GM19468 (cell line): Measurements from ENCODE around the gene CNIH2.

Source experiments
- ATAC-seq: cut with Tn5 transposase; IDR thresholded peaks from one replicate; pipeline ENCODE4 v1.9.1; 2021; ENCODE audit warnings: mild to moderate bottlenecking, moderate library complexity, moderate number of reproducible peaks; ENCODE audit not compliant: unreplicated experiment; ENCODE audit errors: extremely low read depth

Gene CNIH2

GRCh38 chr11:66258473-66258893 is 19.5 kb upstream of the CNIH2 start:
- ATAC-seq: no peak

GRCh38 chr11:66259225-66259624 is 18.8 kb upstream of the CNIH2 start:
- ATAC-seq: no peak

GRCh38 chr11:66259956-66260355 is 18.0 kb upstream of the CNIH2 start:
- no peak for ATAC-seq

- ATAC-seq: no peak
These were observed 16.4 kb upstream of the CNIH2 start for GRCh38 chr11:66261578-66261977.

GRCh38 chr11:66262191-66262590 is 15.8 kb upstream of the CNIH2 start:
- ATAC-seq: no peak

GRCh38 chr11:66262696-66263095 is 15.3 kb upstream of the CNIH2 start:
- no peak for ATAC-seq

- no peak for ATAC-seq
These were observed 14.7 kb upstream of the CNIH2 start for GRCh38 chr11:66263231-66263630.

- ATAC-seq: no peak
These were observed 14.2 kb upstream of the CNIH2 start for GRCh38 chr11:66263785-66264184.

GRCh38 chr11:66264383-66264782 is 13.6 kb upstream of the CNIH2 start:
- ATAC-seq: no peak

- no peak for ATAC-seq
These were observed 13.1 kb upstream of the CNIH2 start for GRCh38 chr11:66264914-66265313.

- ATAC-seq: no peak
These were observed 12.2 kb upstream of the CNIH2 start for GRCh38 chr11:66265531-66266377.

GRCh38 chr11:66266378-66267038 is 11.5 kb upstream of the CNIH2 start:
- no peak for ATAC-seq

GRCh38 chr11:66267039-66267378 is 11.0 kb upstream of the CNIH2 start:
- no peak for ATAC-seq

- ATAC-seq: peak; percentile 10
These were observed 10.4 kb upstream of the CNIH2 start for GRCh38 chr11:66267379-66268243.

GRCh38 chr11:66268244-66268951 is 9.6 kb upstream of the CNIH2 start, which contains the start of gene RAB1B:
RAB1B (plus strand) TSS chr11:66268639; CDS start chr11:66268680, 41 bp downstream.
- peak; percentile 84 for ATAC-seq

- no peak for ATAC-seq
These were observed 8.7 kb upstream of the CNIH2 start for GRCh38 chr11:66268952-66269905.

GRCh38 chr11:66271816-66272215 is 6.2 kb upstream of the CNIH2 start:
- ATAC-seq: no peak

GRCh38 chr11:66272596-66272995 is 5.4 kb upstream of the CNIH2 start:
- no peak for ATAC-seq

GRCh38 chr11:66274219-66274618 is 3.8 kb upstream of the CNIH2 start:
- no peak for ATAC-seq
